Lower leg skin (tissue), 3 donors: Measurements from ENCODE around the gene DIP2A.

Source experiments
- CTCF ChIP-seq, 3 donors: fragments of 450-650 bp; IDR thresholded peaks; one replicate each; pipeline ENCODE4 v1.5.1; 2016; ENCODE audit warnings: antibody characterized with exemption in 3 of 3, mild to moderate bottlenecking in 3 of 3, moderate library complexity in 2 of 3
- POLR2A ChIP-seq, 2 donors: fragments of 450-650 bp; IDR thresholded peaks; one replicate each; pipeline ENCODE4 v1.6.1; 2016 to 2017; ENCODE audit warnings: antibody characterized with exemption in 2 of 2, mild to moderate bottlenecking in 1 of 2, moderate library complexity in 1 of 2

DNA sequence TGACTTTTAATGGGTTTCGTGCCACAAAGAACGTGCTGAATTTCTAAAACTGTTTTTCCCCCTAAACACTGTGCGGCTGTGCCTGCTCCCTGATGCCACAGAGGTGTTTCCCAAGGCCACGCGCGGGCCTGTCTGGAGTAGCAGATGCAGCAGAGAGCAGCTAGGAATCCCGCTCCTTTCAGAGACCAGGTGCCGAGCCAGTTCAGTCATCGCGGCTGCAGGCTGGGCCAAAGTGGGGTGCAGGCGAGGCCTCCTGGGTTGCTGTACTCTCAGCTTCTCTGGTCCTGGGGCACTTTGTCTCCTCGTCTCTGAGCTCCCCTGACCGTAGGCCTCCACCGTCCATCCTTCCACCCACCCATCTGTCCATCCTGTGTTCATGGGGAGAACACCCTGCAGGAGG lies 17.4 kb upstream of the DIP2A start:
- TF ChIP-seq CTCF (IDR thresholded peaks at IDR 0.05): no peak
- no peak for TF ChIP-seq POLR2A (IDR thresholded peaks at IDR 0.05)
